Ishikawa (cell line): ENCODE measurements around the gene ARMH3.

ENCODE experiments used
- CEBPB ChIP-seq: IDR thresholded peaks from 2 replicates; pipeline ENCODE4 v1.6.1; 2012
- CREB1 ChIP-seq: IDR thresholded peaks from 2 replicates; pipeline ENCODE4 v1.6.1; 2012; ENCODE audit warnings: low read depth
- EGR1 ChIP-seq: IDR thresholded peaks from 2 replicates; pipeline ENCODE4 v1.6.1; 2012
- EP300 ChIP-seq: IDR thresholded peaks from 2 replicates; pipeline ENCODE4 v1.6.1; 2012; ENCODE audit warnings: borderline replicate concordance
- FOXM1 ChIP-seq: IDR thresholded peaks from 2 replicates; pipeline ENCODE4 v1.6.1; 2012; ENCODE audit warnings: low read depth, borderline replicate concordance
- NFIC ChIP-seq: IDR thresholded peaks from 2 replicates; pipeline ENCODE4 v1.6.1; 2012
- RAD21 ChIP-seq: IDR thresholded peaks from 2 replicates; pipeline ENCODE4 v1.6.1; 2012; ENCODE audit warnings: low read depth
- TAF1 ChIP-seq: IDR thresholded peaks from 2 replicates; pipeline ENCODE4 v1.6.1; 2012; ENCODE audit warnings: low read depth, mild to moderate bottlenecking
- TCF12 ChIP-seq: IDR thresholded peaks from 2 replicates; pipeline ENCODE4 v1.6.1; 2012; ENCODE audit warnings: low read depth
- TEAD4 ChIP-seq: IDR thresholded peaks from 2 replicates; pipeline ENCODE4 v1.6.1; 2012
- USF1 ChIP-seq: IDR thresholded peaks from 2 replicates; pipeline ENCODE4 v1.6.1; 2012
- YY1 ChIP-seq: IDR thresholded peaks from 2 replicates; pipeline ENCODE4 v1.6.1; 2012; ENCODE audit warnings: low read depth
- ZBTB7A ChIP-seq: IDR thresholded peaks from 2 replicates; pipeline ENCODE4 v1.6.1; 2012; ENCODE audit warnings: low read depth
- TF ChIP-seq, protein P1 (sequence below): IDR thresholded peaks from 2 replicates; pipeline ENCODE4 v1.6.1; 2012; ENCODE audit warnings: low read depth, mild to moderate bottlenecking
- TF ChIP-seq, protein P2 (sequence below): IDR thresholded peaks from 2 replicates; pipeline ENCODE4 v1.6.1; 2012

The ARMH3 gene

GRCh38 chr10:102017295-102017694 is 38.7 kb downstream of the ARMH3 start:
- TF ChIP-seq TAF1 (no peak), EGR1 (no peak), USF1 (no peak), ZBTB7A (no peak), RAD21 (no peak), TEAD4 (no peak), CEBPB (no peak), CREB1 (no peak), NFIC (no peak), FOXM1 (no peak), EP300 (no peak)
- TF ChIP-seq, protein P1, sequence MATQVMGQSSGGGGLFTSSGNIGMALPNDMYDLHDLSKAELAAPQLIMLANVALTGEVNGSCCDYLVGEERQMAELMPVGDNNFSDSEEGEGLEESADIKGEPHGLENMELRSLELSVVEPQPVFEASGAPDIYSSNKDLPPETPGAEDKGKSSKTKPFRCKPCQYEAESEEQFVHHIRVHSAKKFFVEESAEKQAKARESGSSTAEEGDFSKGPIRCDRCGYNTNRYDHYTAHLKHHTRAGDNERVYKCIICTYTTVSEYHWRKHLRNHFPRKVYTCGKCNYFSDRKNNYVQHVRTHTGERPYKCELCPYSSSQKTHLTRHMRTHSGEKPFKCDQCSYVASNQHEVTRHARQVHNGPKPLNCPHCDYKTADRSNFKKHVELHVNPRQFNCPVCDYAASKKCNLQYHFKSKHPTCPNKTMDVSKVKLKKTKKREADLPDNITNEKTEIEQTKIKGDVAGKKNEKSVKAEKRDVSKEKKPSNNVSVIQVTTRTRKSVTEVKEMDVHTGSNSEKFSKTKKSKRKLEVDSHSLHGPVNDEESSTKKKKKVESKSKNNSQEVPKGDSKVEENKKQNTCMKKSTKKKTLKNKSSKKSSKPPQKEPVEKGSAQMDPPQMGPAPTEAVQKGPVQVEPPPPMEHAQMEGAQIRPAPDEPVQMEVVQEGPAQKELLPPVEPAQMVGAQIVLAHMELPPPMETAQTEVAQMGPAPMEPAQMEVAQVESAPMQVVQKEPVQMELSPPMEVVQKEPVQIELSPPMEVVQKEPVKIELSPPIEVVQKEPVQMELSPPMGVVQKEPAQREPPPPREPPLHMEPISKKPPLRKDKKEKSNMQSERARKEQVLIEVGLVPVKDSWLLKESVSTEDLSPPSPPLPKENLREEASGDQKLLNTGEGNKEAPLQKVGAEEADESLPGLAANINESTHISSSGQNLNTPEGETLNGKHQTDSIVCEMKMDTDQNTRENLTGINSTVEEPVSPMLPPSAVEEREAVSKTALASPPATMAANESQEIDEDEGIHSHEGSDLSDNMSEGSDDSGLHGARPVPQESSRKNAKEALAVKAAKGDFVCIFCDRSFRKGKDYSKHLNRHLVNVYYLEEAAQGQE = no peak

- no peak for TF ChIP-seq FOXM1
- TF ChIP-seq ZBTB7A = no peak
- no peak for TF ChIP-seq EGR1
- TF ChIP-seq, protein P1 = no peak
- no peak for TF ChIP-seq TEAD4
- TF ChIP-seq CEBPB = no peak
- TF ChIP-seq RAD21 = no peak
- TF ChIP-seq TAF1 = no peak
- TF ChIP-seq EP300 = no peak
- TF ChIP-seq, protein P2, sequence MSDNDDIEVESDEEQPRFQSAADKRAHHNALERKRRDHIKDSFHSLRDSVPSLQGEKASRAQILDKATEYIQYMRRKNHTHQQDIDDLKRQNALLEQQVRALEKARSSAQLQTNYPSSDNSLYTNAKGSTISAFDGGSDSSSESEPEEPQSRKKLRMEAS = no peak
- no peak for TF ChIP-seq YY1
- no peak for TF ChIP-seq NFIC
Observed at GRCh38 chr10:102016416-102016815, 39.6 kb downstream of the ARMH3 start.

DNA sequence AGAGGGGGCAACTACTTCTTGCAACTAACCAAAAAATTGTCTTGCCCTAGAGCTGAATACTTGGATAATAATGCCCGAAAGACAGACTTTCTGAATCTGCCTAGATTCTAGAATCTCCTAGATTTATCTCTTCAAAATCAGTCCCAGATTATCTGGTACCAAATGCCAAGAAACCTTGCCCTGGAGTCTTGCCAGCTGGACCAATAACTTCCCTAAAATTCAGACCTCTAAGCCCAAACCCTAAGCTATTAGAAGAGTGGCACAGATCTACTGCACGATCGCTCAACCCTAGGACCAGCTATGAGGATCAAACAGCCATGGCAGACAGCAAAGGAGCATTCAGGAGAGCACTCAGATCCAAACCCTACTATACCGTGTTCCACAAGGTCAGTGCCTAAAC is 45.0 kb downstream of the ARMH3 start:
- no peak for TF ChIP-seq RAD21
- no peak for TF ChIP-seq CREB1
- TF ChIP-seq USF1 = no peak
- no peak for TF ChIP-seq CEBPB
- TF ChIP-seq EGR1 = no peak
- TF ChIP-seq EP300 = no peak
- TF ChIP-seq, protein P1 = no peak
- TF ChIP-seq, protein P2 = no peak
- no peak for TF ChIP-seq TEAD4
- TF ChIP-seq TCF12 = no peak
- TF ChIP-seq ZBTB7A = no peak
- no peak for TF ChIP-seq YY1
- no peak for TF ChIP-seq TAF1
- no peak for TF ChIP-seq FOXM1

DNA sequence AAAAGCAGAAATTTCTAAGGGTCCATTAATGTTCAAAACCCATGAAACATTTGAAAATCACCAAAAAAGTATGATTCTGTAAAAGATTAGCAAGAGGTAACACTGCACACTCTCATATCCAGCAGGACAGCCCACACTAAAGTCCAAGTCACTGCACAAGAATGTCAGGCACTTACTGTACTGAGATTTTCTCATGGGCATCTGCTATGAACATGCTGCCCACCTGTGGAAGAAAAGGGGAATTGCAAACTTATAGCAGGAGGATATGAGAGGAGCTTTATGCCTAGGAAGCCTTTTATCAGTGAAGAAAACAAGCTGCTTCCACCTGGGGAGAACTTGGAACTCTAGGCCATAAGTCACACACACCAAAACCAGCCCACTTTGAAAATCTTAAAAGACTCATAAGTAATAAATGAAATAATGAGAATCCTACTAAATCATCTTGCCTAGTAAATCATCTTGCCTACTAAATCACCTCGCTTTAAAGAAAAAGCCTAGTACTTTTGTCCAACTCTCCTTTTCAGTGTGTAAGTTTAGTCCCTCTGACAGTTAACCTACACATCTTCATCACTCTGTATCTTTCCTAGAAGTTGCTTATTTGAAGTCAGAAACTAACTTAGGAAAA is 46.1 kb downstream of the ARMH3 start:
- TF ChIP-seq RAD21 (peak; percentile 100), FOXM1 (no peak), CREB1 (no peak), ZBTB7A (no peak), EP300 (no peak), EGR1 (no peak), YY1 (no peak), TEAD4 (peak; percentile 93)
- TF ChIP-seq, protein P1 = no peak
